CD8-positive, alpha-beta memory T cell (primary cell): ENCODE measurements around the gene KCNG1. TPM values are rescaled to one million over a fixed set of nuclear protein-coding genes. Genes with fewer than 3 reads are reported as not detected.

Experiments
- CTCF ChIA-PET: fragments of 350-600 bp; sonication (Branson Sonifier 250); formaldehyde crosslinking; loops from one replicate; lab custom pipeline; 2021; ENCODE audit warnings: antibody characterized with exemption; lab: Charles Lee
- POLR2A ChIA-PET: fragments of 350-600 bp; sonication (Branson Sonifier 250); formaldehyde crosslinking; loops from one replicate; lab custom pipeline; 2021; ENCODE audit warnings: antibody characterized with exemption; lab: Charles Lee
- DNase-seq, 5 donors: peaks; one replicate each; pipeline versions ENCODE4 v3.0.0 to v3.0.0-alpha.2; 2020 to 2022; ENCODE audit warnings: mixed read lengths in 1 of 5
- H3K27ac ChIP-seq: one replicate; pipeline ENCODE4 v1.7.0; 2013; ENCODE audit warnings: low read depth, mild to moderate bottlenecking, low read length, moderate library complexity
- H3K27me3 ChIP-seq: 2 replicates; pipeline ENCODE4 v1.7.0; 2013; ENCODE audit warnings: low read length, mild to moderate bottlenecking; ENCODE audit not compliant: insufficient read depth, poor library complexity, severe bottlenecking
- H3K36me3 ChIP-seq: 2 replicates; pipeline ENCODE4 v1.7.0; 2013; ENCODE audit warnings: mild to moderate bottlenecking, low read length, moderate library complexity; ENCODE audit not compliant: insufficient read depth
- H3K4me1 ChIP-seq: 2 replicates; pipeline ENCODE4 v1.7.0; 2013; ENCODE audit warnings: mild to moderate bottlenecking, low read length, moderate library complexity; ENCODE audit not compliant: insufficient read depth
- H3K4me3 ChIP-seq: 2 replicates; pipeline ENCODE4 v1.7.0; 2013; ENCODE audit warnings: mild to moderate bottlenecking, low read length
- H3K9me3 ChIP-seq: 2 replicates; pipeline ENCODE4 v1.7.0; 2013; ENCODE audit warnings: mild to moderate bottlenecking, low read length
- H3K27ac Mint-ChIP-seq, 8 donors: one replicate each; pipeline ENCODE4 v1.8.0; 2020 to 2021; ENCODE audit warnings: mixed read lengths in 8 of 8, mild to moderate bottlenecking in 6 of 8, inconsistent platforms in 3 of 8, moderate library complexity in 3 of 8
- H3K27me3 Mint-ChIP-seq, 2 donors: one replicate each; pipeline ENCODE4 v1.8.0; 2020 to 2021; ENCODE audit warnings: mixed read lengths in 2 of 2, mild to moderate bottlenecking in 1 of 2, moderate library complexity in 1 of 2
- H3K36me3 Mint-ChIP-seq, 3 donors: one replicate each; pipeline ENCODE4 v1.8.0; 2020 to 2021; ENCODE audit warnings: mixed read lengths in 3 of 3, inconsistent platforms in 1 of 3, mild to moderate bottlenecking in 1 of 3
- H3K4me1 Mint-ChIP-seq, 3 donors: one replicate each; pipeline ENCODE4 v1.8.0; 2020 to 2021; ENCODE audit warnings: mixed read lengths in 3 of 3, inconsistent platforms in 1 of 3, mild to moderate bottlenecking in 1 of 3
- H3K4me3 Mint-ChIP-seq, 7 donors: one replicate each; pipeline ENCODE4 v1.8.0; 2020 to 2021; ENCODE audit warnings: mixed read lengths in 7 of 7, mild to moderate bottlenecking in 6 of 7, moderate library complexity in 4 of 7, inconsistent platforms in 2 of 7
- H3K9me3 Mint-ChIP-seq, 5 donors: one replicate each; pipeline ENCODE4 v1.8.0; 2020 to 2022; ENCODE audit warnings: mixed read lengths in 5 of 5, mild to moderate bottlenecking in 3 of 5, moderate library complexity in 2 of 5, inconsistent platforms in 1 of 5
- polyA plus RNA-seq: library from polyadenylated mRNA; unstranded; fragments of 300-500 nt; fragmentation: Illumina TruSeq; gene quantifications from one replicate; pipeline ENCODE4 v1.2.3, GENCODE V29; 2021
- total RNA-seq, 2 experiments: library from RNA; stranded (reverse); gene quantifications; one replicate each; pipeline ENCODE4 v1.2.3, GENCODE V29; 2021

Gene KCNG1
- total and polyA plus RNA-seq, 3 experiments from 2014 or later, result 3.4 to 4.5 TPM; not detected in 1

- peaks cover 10 to 17% (median 10%) of the 10 kb centered on the region in 3 donors for H3K4me1 Mint-ChIP-seq
- no peak overlapping the region for H3K27ac Mint-ChIP-seq
- no peaks in the 10 kb centered on the region for H3K36me3 Mint-ChIP-seq
- peaks cover 41 to 67% of the 10 kb centered on the region in 2 donors for H3K27me3 Mint-ChIP-seq
- DNase-seq, result no peak
- CTCF ChIA-PET, result no interaction called here
- no peaks in the 10 kb centered on the region for H3K9me3 Mint-ChIP-seq
- Histone ChIP-seq H3K27ac (no peak overlapping the region), H3K4me3 (no peak overlapping the region), H3K4me1 (no peaks in the 10 kb centered on the region), H3K27me3 (peaks cover 17% of the 10 kb centered on the region), H3K36me3 (no peaks in the 10 kb centered on the region), H3K9me3 (no peaks in the 10 kb centered on the region)
- peak overlapping the region in 6 of 7 donors; percentile 16 to 63 (median 35) for H3K4me3 Mint-ChIP-seq
- POLR2A ChIA-PET, result no interaction called here
Measured at GRCh38 chr20:51022227-51022802, 592 bp downstream of the KCNG1 start.

GRCh38 chr20:51021067-51022025 is 1.6 kb downstream of the KCNG1 start:
- Histone ChIP-seq H3K9me3 (no peaks in the 10 kb centered on the region), H3K4me1 (no peaks in the 10 kb centered on the region), H3K27ac (no peak overlapping the region), H3K27me3 (peaks cover 17% of the 10 kb centered on the region), H3K4me3 (no peak overlapping the region), H3K36me3 (no peaks in the 10 kb centered on the region)
- Mint-ChIP-seq H3K4me1 (peaks cover 10 to 17% (median 10%) of the 10 kb centered on the region in 3 donors), H3K27ac (no peak overlapping the region), H3K4me3 (peak overlapping the region in 5 of 7 donors; percentile 16 to 63 (median 33)), H3K36me3 (no peaks in the 10 kb centered on the region), H3K27me3 (peaks cover 40 to 63% of the 10 kb centered on the region in 2 donors), H3K9me3 (no peaks in the 10 kb centered on the region)
- ChIA-PET CTCF (no interaction called here), POLR2A (no interaction called here)
- no peak for DNase-seq

GRCh38 chr20:51020657-51021056 is 2.2 kb downstream of the KCNG1 start:
- Mint-ChIP-seq H3K27me3 (peaks cover 38 to 58% of the 10 kb centered on the region in 2 donors), H3K4me1 (peaks cover 10 to 17% (median 10%) of the 10 kb centered on the region in 3 donors), H3K4me3 (no peak overlapping the region), H3K9me3 (no peaks in the 10 kb centered on the region), H3K27ac (no peak overlapping the region), H3K36me3 (no peaks in the 10 kb centered on the region)
- H3K9me3 ChIP-seq, result no peaks in the 10 kb centered on the region
- CTCF ChIA-PET, result no interaction called here
- H3K27me3 ChIP-seq, result peaks cover 17% of the 10 kb centered on the region
- no peaks in the 10 kb centered on the region for H3K4me1 ChIP-seq
- no peak overlapping the region for H3K4me3 ChIP-seq
- no peak for DNase-seq
- no peak overlapping the region for H3K27ac ChIP-seq
- POLR2A ChIA-PET, result no interaction called here
- H3K36me3 ChIP-seq, result no peaks in the 10 kb centered on the region

- no peaks in the 10 kb centered on the region for H3K36me3 Mint-ChIP-seq
- Histone ChIP-seq H3K4me1 (no peaks in the 10 kb centered on the region), H3K27me3 (peaks cover 17% of the 10 kb centered on the region), H3K4me3 (no peak overlapping the region), H3K9me3 (no peaks in the 10 kb centered on the region), H3K36me3 (no peaks in the 10 kb centered on the region), H3K27ac (no peak overlapping the region)
- H3K4me1 Mint-ChIP-seq, result peaks cover 10 to 17% (median 10%) of the 10 kb centered on the region in 3 donors
- H3K27ac Mint-ChIP-seq, result no peak overlapping the region
- no peak for DNase-seq
- no peak overlapping the region for H3K4me3 Mint-ChIP-seq
- ChIA-PET POLR2A (no interaction called here), CTCF (interaction anchor here (0.7 kb wide), 1 partner anchor 251 kb away, joined by 4 read pairs; no protein-coding TSS in a partner anchor)
- H3K27me3 Mint-ChIP-seq, result peaks cover 35 to 60% of the 10 kb centered on the region in 2 donors
- no peaks in the 10 kb centered on the region for H3K9me3 Mint-ChIP-seq
Measured at GRCh38 chr20:51019656-51020592, 3.0 kb downstream of the KCNG1 start.

- no peak overlapping the region for H3K4me3 Mint-ChIP-seq
- peaks cover 0 to 4% (median 3%) of the 10 kb centered on the region in 3 donors for H3K4me1 Mint-ChIP-seq
- H3K36me3 ChIP-seq, result no peaks in the 10 kb centered on the region
- peaks cover 30 to 64% of the 10 kb centered on the region in 2 donors for H3K27me3 Mint-ChIP-seq
- no peaks in the 10 kb centered on the region for H3K36me3 Mint-ChIP-seq
- no peak overlapping the region for H3K27ac Mint-ChIP-seq
- no peak for DNase-seq
- no peaks in the 10 kb centered on the region for H3K9me3 ChIP-seq
- POLR2A ChIA-PET, result no interaction called here
- CTCF ChIA-PET, result no interaction called here
- H3K4me1 ChIP-seq, result no peaks in the 10 kb centered on the region
- H3K9me3 Mint-ChIP-seq, result no peaks in the 10 kb centered on the region
- no peak overlapping the region for H3K4me3 ChIP-seq
- peaks cover 14% of the 10 kb centered on the region for H3K27me3 ChIP-seq
- no peak overlapping the region for H3K27ac ChIP-seq
Measured at GRCh38 chr20:51017251-51017650, 5.7 kb downstream of the KCNG1 start.

GRCh38 chr20:51016521-51016920 is 6.4 kb downstream of the KCNG1 start:
- DNase-seq, result no peak
- no peaks in the 10 kb centered on the region for H3K9me3 ChIP-seq
- no peak overlapping the region for H3K4me3 Mint-ChIP-seq
- no peak overlapping the region for H3K27ac ChIP-seq
- no peaks in the 10 kb centered on the region for H3K36me3 ChIP-seq
- ChIA-PET CTCF (no interaction called here), POLR2A (no interaction called here)
- H3K27me3 Mint-ChIP-seq, result peaks cover 24 to 60% of the 10 kb centered on the region in 2 donors
- H3K27me3 ChIP-seq, result peaks cover 12% of the 10 kb centered on the region
- H3K4me1 ChIP-seq, result no peaks in the 10 kb centered on the region
- no peak overlapping the region for H3K4me3 ChIP-seq
- no peaks in the 10 kb centered on the region for H3K36me3 Mint-ChIP-seq
- H3K9me3 Mint-ChIP-seq, result no peaks in the 10 kb centered on the region
- H3K4me1 Mint-ChIP-seq, result no peaks in the 10 kb centered on the region
- no peak overlapping the region for H3K27ac Mint-ChIP-seq

GRCh38 chr20:51014797-51015722 is 7.8 kb downstream of the KCNG1 start:
- H3K4me1 ChIP-seq, result no peaks in the 10 kb centered on the region
- peaks cover 11% of the 10 kb centered on the region for H3K27me3 ChIP-seq
- H3K36me3 ChIP-seq, result no peaks in the 10 kb centered on the region
- DNase-seq, result no peak
- no peak overlapping the region for H3K4me3 ChIP-seq
- peaks cover 15 to 48% of the 10 kb centered on the region in 2 donors for H3K27me3 Mint-ChIP-seq
- H3K27ac Mint-ChIP-seq, result peak overlapping the region in 1 of 8 donors; percentile 26
- no peak overlapping the region for H3K4me3 Mint-ChIP-seq
- ChIA-PET POLR2A (no interaction called here), CTCF (interaction anchor here (0.8 to 1.6 kb wide), 3 partner anchors 9 to 27 kb away, joined by 3 to 4 read pairs (median 3); no protein-coding TSS in a partner anchor)
- no peaks in the 10 kb centered on the region for H3K9me3 Mint-ChIP-seq
- H3K4me1 Mint-ChIP-seq, result no peaks in the 10 kb centered on the region
- no peaks in the 10 kb centered on the region for H3K9me3 ChIP-seq
- no peaks in the 10 kb centered on the region for H3K36me3 Mint-ChIP-seq
- H3K27ac ChIP-seq, result no peak overlapping the region
